Liver (tissue), 9 donors: ENCODE data around the gene RALY. TPM values are rescaled to one million over a fixed set of nuclear protein-coding genes. Genes with fewer than 3 reads are reported as not detected.

ENCODE experiments used
- DNase-seq: peaks from one replicate; pipeline ENCODE4 v3.0.0-alpha.2; 2017; ENCODE audit warnings: low spot score
- H3K27ac ChIP-seq, 2 donors: one replicate each; pipeline ENCODE4 v1.7.0; 2013; ENCODE audit warnings: inconsistent platforms in 2 of 2, low read length in 2 of 2, control low read depth in 1 of 2, low read depth in 1 of 2, mild to moderate bottlenecking in 1 of 2
- H3K27me3 ChIP-seq, 4 donors: one replicate each; pipeline versions ENCODE4 v1.6.1 to v1.7.0; 2013; ENCODE audit warnings: low read length in 3 of 4, inconsistent platforms in 1 of 4, mild to moderate bottlenecking in 1 of 4, moderate library complexity in 1 of 4; ENCODE audit not compliant: control insufficient read depth in 4 of 4, insufficient read depth in 4 of 4
- H3K36me3 ChIP-seq, 4 donors: one replicate each; pipeline versions ENCODE4 v1.6.1 to v1.7.0; 2013; ENCODE audit warnings: low read length in 3 of 4, mild to moderate bottlenecking in 3 of 4, low read depth in 1 of 4, moderate library complexity in 1 of 4; ENCODE audit not compliant: control insufficient read depth in 4 of 4, insufficient read depth in 3 of 4
- H3K4me1 ChIP-seq, 4 donors: one replicate each; pipeline versions ENCODE4 v1.6.1 to v1.7.0; 2013; ENCODE audit warnings: low read length in 3 of 4, mild to moderate bottlenecking in 3 of 4, moderate library complexity in 1 of 4; ENCODE audit not compliant: control insufficient read depth in 4 of 4, insufficient read depth in 4 of 4
- H3K4me3 ChIP-seq, 3 donors: one replicate each; pipeline versions ENCODE4 v1.6.1 to v1.7.0; 2013; ENCODE audit warnings: low read length in 3 of 3, control low read depth in 1 of 3, low read depth in 1 of 3, mild to moderate bottlenecking in 1 of 3
- H3K9ac ChIP-seq, 2 donors: one replicate each; pipeline ENCODE4 v1.7.0; 2013; ENCODE audit warnings: low read length in 2 of 2, mild to moderate bottlenecking in 2 of 2, moderate library complexity in 2 of 2, control low read depth in 1 of 2, low read depth in 1 of 2
- H3K9me3 ChIP-seq, 4 donors: one replicate each; pipeline versions ENCODE4 v1.6.1 to v1.7.0; 2013; ENCODE audit warnings: low read length in 3 of 4; ENCODE audit not compliant: control insufficient read depth in 4 of 4
- EGR1 ChIP-seq, 2 donors: IDR thresholded peaks; 2 replicates each; pipeline ENCODE4 v1.6.1; 2016 to 2018; ENCODE audit warnings: antibody characterized with exemption in 2 of 2, low read depth in 2 of 2
- FOXA2 ChIP-seq: IDR thresholded peaks from 2 replicates; pipeline ENCODE4 v1.6.1; 2016; ENCODE audit warnings: antibody characterized with exemption
- GABPA ChIP-seq, 2 donors: IDR thresholded peaks in 1 of 2; conservative IDR thresholded peaks in 1 of 2; 2 replicates each; pipeline ENCODE4 v1.6.1; 2016; ENCODE audit warnings: antibody characterized with exemption in 2 of 2, mild to moderate bottlenecking in 1 of 2, moderate library complexity in 1 of 2
- HNF4A ChIP-seq, 2 donors: conservative IDR thresholded peaks; 2 replicates each; pipeline ENCODE4 v1.6.1; 2016; ENCODE audit warnings: antibody characterized with exemption in 2 of 2, mild to moderate bottlenecking in 2 of 2
- HNF4G ChIP-seq: IDR thresholded peaks from 2 replicates; pipeline ENCODE4 v1.6.1; 2016; ENCODE audit warnings: antibody characterized with exemption
- JUND ChIP-seq, 2 donors: IDR thresholded peaks; 2 replicates each; pipeline ENCODE4 v1.6.1; 2016; ENCODE audit warnings: antibody characterized with exemption in 2 of 2
- NR2F2 ChIP-seq: IDR thresholded peaks from 2 replicates; pipeline ENCODE4 v1.6.1; 2016; ENCODE audit warnings: antibody characterized with exemption
- RAD21 ChIP-seq, 2 donors: IDR thresholded peaks; 2 replicates each; pipeline ENCODE4 v1.6.1; 2016; ENCODE audit warnings: antibody characterized with exemption in 2 of 2, mild to moderate bottlenecking in 2 of 2
- REST ChIP-seq: IDR thresholded peaks from 2 replicates; pipeline ENCODE4 v1.6.1; 2016; ENCODE audit warnings: antibody characterized with exemption, mild to moderate bottlenecking
- RXRA ChIP-seq, 2 donors: IDR thresholded peaks; 2 replicates each; pipeline ENCODE4 v1.6.1; 2017 to 2018; ENCODE audit warnings: antibody characterized with exemption in 2 of 2, mild to moderate bottlenecking in 1 of 2
- SP1 ChIP-seq: IDR thresholded peaks from 2 replicates; pipeline ENCODE4 v1.6.1; 2018; ENCODE audit warnings: antibody characterized with exemption, mild to moderate bottlenecking
- TAF1 ChIP-seq: conservative IDR thresholded peaks from 2 replicates; pipeline ENCODE4 v1.6.1; 2016; ENCODE audit warnings: antibody characterized with exemption, mild to moderate bottlenecking
- YY1 ChIP-seq: IDR thresholded peaks from 2 replicates; pipeline ENCODE4 v1.6.1; 2016; ENCODE audit warnings: antibody characterized with exemption, mild to moderate bottlenecking
- ZBTB33 ChIP-seq: IDR thresholded peaks from 2 replicates; pipeline ENCODE4 v1.6.1; 2016; ENCODE audit warnings: antibody characterized with exemption
- WGBS: extraction: QIAGEN DNeasy Blood & Tissue Kit; methylation state at CpG from one replicate; pipeline ENCODE4 v1.1.7; 2013; 5-methylcytosine and 5-hydroxymethylcytosine counted together
- polyA plus RNA-seq, 2 donors: library from polyadenylated mRNA; stranded (reverse) in 1 of 2; unstranded in 1 of 2; fragments of 200-250 nt in 1 of 2; fragments of >200 nt in 1 of 2; fragmentation: Nextera tagmentation in 1 of 2; extraction: Ambion mirVana in 1 of 2; gene quantifications; one replicate each; pipeline versions ENCODE4 v1.2.1 to v1.2.3, GENCODE V29; 2013 to 2015
- total RNA-seq, 2 donors: library from RNA; depleted of rRNA; stranded (reverse); fragments of >200 nt; gene quantifications; one replicate each; pipeline ENCODE4 v1.2.3, GENCODE V29; 2014
- TF ChIP-seq, protein P1 (sequence below): fragments of 150-350 bp; IDR thresholded peaks from 2 replicates; pipeline ENCODE4 v1.5.1; 2017; ENCODE audit warnings: improper control_type of control experiment, low read depth, low read length; ENCODE audit not compliant: missing input control
- TF ChIP-seq, protein P2 (sequence below): IDR thresholded peaks from 2 replicates; pipeline ENCODE4 v1.6.1; 2016; ENCODE audit warnings: antibody characterized with exemption
- donor health status: healthy.
- donor health status: healthy.
- donor health status: healthy.
- donor health status: healthy.
- donor health status: healthy.

The RALY gene
- total and polyA plus RNA-seq, 4 donors: 23.1 to 47.4 (median 33.3) TPM

- Histone ChIP-seq H3K4me3 (no peak overlapping the region), H3K9ac (no peak overlapping the region), H3K36me3 (peaks cover 0 to 14% (median 7%) of the 10 kb centered on the region in 4 donors), H3K27ac (no peak overlapping the region), H3K9me3 (no peaks in the 10 kb centered on the region), H3K4me1 (peaks cover 0 to 7% (median 0%) of the 10 kb centered on the region in 4 donors), H3K27me3 (no peaks in the 10 kb centered on the region)
- no peak for DNase-seq
- TF ChIP-seq HNF4A (conservative IDR thresholded peaks at IDR 0.05) (no peak), REST (no peak), ZBTB33 (no peak), FOXA2 (no peak), EGR1 (IDR thresholded peaks at IDR 0.05; ENCODE audit: low read depth in 2 of 2) (no peak), NR2F2 (no peak), SP1 (no peak), TAF1 (no peak), RAD21 (IDR thresholded peaks at IDR 0.05) (no peak), HNF4G (no peak), YY1 (no peak), GABPA (IDR thresholded peaks at IDR 0.05 in 1 of 2, conservative IDR thresholded peaks at IDR 0.05 in 1 of 2) (no peak), JUND (IDR thresholded peaks at IDR 0.05) (no peak), RXRA (IDR thresholded peaks at IDR 0.05) (no peak)
- TF ChIP-seq, protein P1, sequence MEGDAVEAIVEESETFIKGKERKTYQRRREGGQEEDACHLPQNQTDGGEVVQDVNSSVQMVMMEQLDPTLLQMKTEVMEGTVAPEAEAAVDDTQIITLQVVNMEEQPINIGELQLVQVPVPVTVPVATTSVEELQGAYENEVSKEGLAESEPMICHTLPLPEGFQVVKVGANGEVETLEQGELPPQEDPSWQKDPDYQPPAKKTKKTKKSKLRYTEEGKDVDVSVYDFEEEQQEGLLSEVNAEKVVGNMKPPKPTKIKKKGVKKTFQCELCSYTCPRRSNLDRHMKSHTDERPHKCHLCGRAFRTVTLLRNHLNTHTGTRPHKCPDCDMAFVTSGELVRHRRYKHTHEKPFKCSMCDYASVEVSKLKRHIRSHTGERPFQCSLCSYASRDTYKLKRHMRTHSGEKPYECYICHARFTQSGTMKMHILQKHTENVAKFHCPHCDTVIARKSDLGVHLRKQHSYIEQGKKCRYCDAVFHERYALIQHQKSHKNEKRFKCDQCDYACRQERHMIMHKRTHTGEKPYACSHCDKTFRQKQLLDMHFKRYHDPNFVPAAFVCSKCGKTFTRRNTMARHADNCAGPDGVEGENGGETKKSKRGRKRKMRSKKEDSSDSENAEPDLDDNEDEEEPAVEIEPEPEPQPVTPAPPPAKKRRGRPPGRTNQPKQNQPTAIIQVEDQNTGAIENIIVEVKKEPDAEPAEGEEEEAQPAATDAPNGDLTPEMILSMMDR: no peak
- TF ChIP-seq, protein P2, sequence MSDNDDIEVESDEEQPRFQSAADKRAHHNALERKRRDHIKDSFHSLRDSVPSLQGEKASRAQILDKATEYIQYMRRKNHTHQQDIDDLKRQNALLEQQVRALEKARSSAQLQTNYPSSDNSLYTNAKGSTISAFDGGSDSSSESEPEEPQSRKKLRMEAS: no peak
- 81% methylated on average over 2 of the region's 2 CpGs for WGBS
Observed at GRCh38 chr20:34037767-34038166, 44.1 kb downstream of the RALY start.
